Activated naive CD4-positive, alpha-beta T cell treated with anti-CD3 and anti-CD28 coated beads, Interleukin-2, amount 50 U/mL, for 72 hours (primary cell): ENCODE results near the gene DCBLD2. TPM values are rescaled to one million over a fixed set of nuclear protein-coding genes. Genes with fewer than 3 reads are reported as not detected.
A peak's percentile ranks its signal among the peaks of the same experiment; 100 is the strongest.
"Not testable (repeated sequence)": the region's sequence is repeated elsewhere in the genome, so short reads cannot be mapped to it uniquely, and the experiment has no call there.

ENCODE experiments used
- ATAC-seq, 2 donors: fragments of 150-1000 bp; cut with Tn5 transposase; 2 replicates each; pipeline ENCODE4 v1.10.0; 2021; ENCODE audit warnings: mild to moderate bottlenecking in 2 of 2, moderate library complexity in 2 of 2
- DNase-seq, 2 donors: peaks; one replicate each; pipeline ENCODE4 v3.0.0; 2021 to 2022; ENCODE audit warnings: low spot score in 2 of 2
- H3K27ac Mint-ChIP-seq, 2 donors: one replicate each; pipeline ENCODE4 v1.8.0; 2022; ENCODE audit warnings: mild to moderate bottlenecking in 2 of 2, mixed read lengths in 2 of 2
- H3K36me3 Mint-ChIP-seq, 2 donors: one replicate each; pipeline ENCODE4 v1.8.0; 2022; ENCODE audit warnings: mixed read lengths in 2 of 2
- H3K9me3 Mint-ChIP-seq, 2 donors: one replicate each; pipeline ENCODE4 v1.8.0; 2022; ENCODE audit warnings: mixed read lengths in 2 of 2
- total RNA-seq, 2 donors: library from RNA; stranded (reverse); gene quantifications; one replicate each; pipeline ENCODE4 v1.2.3, GENCODE V29; 2022

The DCBLD2 gene
- total RNA-seq, 2 donors from 2014 or later, result 2.8 to 3.2 TPM

GRCh38 chr3:98900265-98901118, 1.0 kb downstream of the DCBLD2 start:
- peak overlapping the region; percentile 23 to 89 for H3K27ac Mint-ChIP-seq
- no peaks in the 10 kb centered on the region for H3K9me3 Mint-ChIP-seq
- no peaks in the 10 kb centered on the region for H3K36me3 Mint-ChIP-seq
- DNase-seq, result peak in 1 of 2 donors; percentile 24
- no peak for ATAC-seq

- Mint-ChIP-seq H3K36me3 (no peaks in the 10 kb centered on the region), H3K9me3 (no peaks in the 10 kb centered on the region), H3K27ac (no peak overlapping the region)
- no peak for DNase-seq
- ATAC-seq, result no peak
Measured at GRCh38 chr3:98897701-98898100, 3.8 kb downstream of the DCBLD2 start.

GRCh38 chr3:98894791-98895576, 6.5 kb downstream of the DCBLD2 start:
- no peak overlapping the region for H3K27ac Mint-ChIP-seq
- no peak for DNase-seq
- H3K36me3 Mint-ChIP-seq, result no peaks in the 10 kb centered on the region
- ATAC-seq, result no peak
- no peaks in the 10 kb centered on the region for H3K9me3 Mint-ChIP-seq

GRCh38 chr3:98893740-98894139, 7.8 kb downstream of the DCBLD2 start:
- Mint-ChIP-seq H3K36me3 (no peaks in the 10 kb centered on the region), H3K27ac (no peak overlapping the region), H3K9me3 (no peaks in the 10 kb centered on the region)
- DNase-seq (no peak), ATAC-seq (no peak)

- Mint-ChIP-seq H3K36me3 (no peaks in the 10 kb centered on the region), H3K9me3 (no peaks in the 10 kb centered on the region), H3K27ac (no peak overlapping the region)
- ATAC-seq, result no peak
- DNase-seq, result no peak
Measured at GRCh38 chr3:98892263-98892662, 9.2 kb downstream of the DCBLD2 start.

- ATAC-seq, result no peak
- Mint-ChIP-seq H3K27ac (no peak overlapping the region), H3K9me3 (no peaks in the 10 kb centered on the region), H3K36me3 (no peaks in the 10 kb centered on the region)
- DNase-seq, result no peak
Measured at GRCh38 chr3:98890965-98891910, 10.3 kb downstream of the DCBLD2 start.

- ATAC-seq (no peak), DNase-seq (no peak)
- H3K9me3 Mint-ChIP-seq, result no peaks in the 10 kb centered on the region
- no peaks in the 10 kb centered on the region for H3K36me3 Mint-ChIP-seq
- H3K27ac Mint-ChIP-seq, result no peak overlapping the region
Measured at GRCh38 chr3:98890181-98890835, 11.2 kb downstream of the DCBLD2 start.

GRCh38 chr3:98887684-98888083, 13.8 kb downstream of the DCBLD2 start:
- DNase-seq (no peak), ATAC-seq (no peak)
- no peaks in the 10 kb centered on the region for H3K9me3 Mint-ChIP-seq
- H3K27ac Mint-ChIP-seq, result no peak overlapping the region
- no peaks in the 10 kb centered on the region for H3K36me3 Mint-ChIP-seq

- ATAC-seq, result no peak
- no peaks in the 10 kb centered on the region for H3K36me3 Mint-ChIP-seq
- H3K27ac Mint-ChIP-seq, result no peak overlapping the region
Measured at GRCh38 chr3:98886525-98886924, 15.0 kb downstream of the DCBLD2 start.

GRCh38 chr3:98885851-98886250, 15.6 kb downstream of the DCBLD2 start:
- Mint-ChIP-seq H3K27ac (no peak overlapping the region), H3K36me3 (no peaks in the 10 kb centered on the region), H3K9me3 (no peaks in the 10 kb centered on the region)
- DNase-seq (no peak), ATAC-seq (no peak)

More at GRCh38 chr3:98886525-98886924, 15.0 kb downstream of the DCBLD2 start:
- no peak for DNase-seq
- H3K9me3 Mint-ChIP-seq, result no peaks in the 10 kb centered on the region

GRCh38 chr3:98884675-98885371, 16.7 kb downstream of the DCBLD2 start:
- peaks cover 0 to under 1% of the 10 kb centered on the region in 2 donors for H3K9me3 Mint-ChIP-seq
- ATAC-seq (no peak), DNase-seq (no peak)
- no peaks in the 10 kb centered on the region for H3K36me3 Mint-ChIP-seq
- no peak overlapping the region for H3K27ac Mint-ChIP-seq

- H3K9me3 Mint-ChIP-seq, DNase-seq, H3K27ac Mint-ChIP-seq, ATAC-seq, H3K36me3 Mint-ChIP-seq: not testable (repeated sequence)
Measured at GRCh38 chr3:98882614-98883333, 18.7 kb downstream of the DCBLD2 start.

- no peak for DNase-seq
- peaks cover 0 to 4% of the 10 kb centered on the region in 2 donors for H3K9me3 Mint-ChIP-seq
- no peak overlapping the region for H3K27ac Mint-ChIP-seq
- peak; percentile 43 to 99 for ATAC-seq
- H3K36me3 Mint-ChIP-seq, result peaks cover 6% of the 10 kb centered on the region in 2 donors
Measured at GRCh38 chr3:98877132-98877531, 24.4 kb downstream of the DCBLD2 start.

- DNase-seq, result no peak
- ATAC-seq, result no peak
- no peak overlapping the region for H3K27ac Mint-ChIP-seq
- H3K9me3 Mint-ChIP-seq, result peaks cover 0 to 4% of the 10 kb centered on the region in 2 donors
- peaks cover 12 to 13% of the 10 kb centered on the region in 2 donors for H3K36me3 Mint-ChIP-seq
Measured at GRCh38 chr3:98875535-98875934, 26.0 kb downstream of the DCBLD2 start.
